ENCODE measurements around the gene RNF41. TPM values are rescaled to one million over a fixed set of nuclear protein-coding genes. Genes with fewer than 3 reads are reported as not detected.

Gene RNF41
- polyA plus RNA-seq, 3 donors, result 43.8 to 50.1 (median 47.2) TPM

- no peak for DNase-seq
Measured at GRCh38 chr12:56220611-56221231, 1.0 kb downstream of the RNF41 start.

- DNase-seq, result no peak
Measured at GRCh38 chr12:56219840-56220239, 1.9 kb downstream of the RNF41 start.

- DNase-seq, result no peak
Measured at GRCh38 chr12:56216461-56216860, 5.3 kb downstream of the RNF41 start.

GRCh38 chr12:56213878-56214277 lies 7.8 kb downstream of the RNF41 start:
- no peak for DNase-seq

- no peak for DNase-seq
Measured at GRCh38 chr12:56212361-56212760, 9.4 kb downstream of the RNF41 start.

- DNase-seq, result no peak
Measured at GRCh38 chr12:56208006-56208405, 13.7 kb downstream of the RNF41 start.

- DNase-seq, result no peak
Measured at GRCh38 chr12:56206452-56207166, 15.1 kb downstream of the RNF41 start.

GRCh38 chr12:56205445-56205844 lies 16.3 kb downstream of the RNF41 start:
- no peak for DNase-seq

- no peak for DNase-seq
Measured at GRCh38 chr12:56204275-56204674, 17.4 kb downstream of the RNF41 start.

- no peak for DNase-seq
Measured at GRCh38 chr12:56202838-56203237, 18.9 kb downstream of the RNF41 start.

GRCh38 chr12:56202366-56202765 lies 19.4 kb downstream of the RNF41 start:
- no peak for DNase-seq

- no peak for DNase-seq
Measured at GRCh38 chr12:56198836-56199235, 22.9 kb downstream of the RNF41 start.

GRCh38 chr12:56197921-56198635 lies 23.6 kb downstream of the RNF41 start:
- DNase-seq, result no peak

GRCh38 chr12:56196818-56197550 lies 24.7 kb downstream of the RNF41 start:
- peak; percentile 19 for DNase-seq

GRCh38 chr12:56193025-56193578 lies 28.6 kb downstream of the RNF41 start:
- peak; percentile 81 for DNase-seq

GRCh38 chr12:56192582-56192981 lies 29.1 kb downstream of the RNF41 start:
- no peak for DNase-seq

- no peak for DNase-seq
Measured at GRCh38 chr12:56190695-56191155, 31.0 kb downstream of the RNF41 start.

GRCh38 chr12:56189918-56190694 lies 31.6 kb downstream of the RNF41 start:
- DNase-seq, result peak; percentile 91

GRCh38 chr12:56189099-56189917 lies 32.4 kb downstream of the RNF41 start, which contains the start of gene SMARCC2:
SMARCC2 (minus strand) TSS chr12:56189483; CDS start chr12:56189461, 22 bp downstream.
- peak; percentile 84 for DNase-seq

- peak; percentile 8 for DNase-seq
Measured at GRCh38 chr12:56188778-56189098, 33.0 kb downstream of the RNF41 start.
